Mucosa of descending colon (tissue), 3 donors: ENCODE results near the gene FAM72A. TPM values are rescaled to one million over a fixed set of nuclear protein-coding genes. Genes with fewer than 3 reads are reported as not detected.

Experiments
- ATAC-seq: fragments of 200-7000 bp; cut with Tn5 transposase; one replicate; pipeline ENCODE4 v1.9.1; 2020; ENCODE audit warnings: mild to moderate bottlenecking, moderate library complexity
- DNase-seq, 3 donors: peaks; one replicate each; pipeline ENCODE4 v3.0.0-alpha.2; 2020
- H3K36me3 ChIP-seq: fragments of 200-600 bp; one replicate; pipeline ENCODE4 v1.8.0; 2021; ENCODE audit warnings: low read depth, mild to moderate bottlenecking
- H3K4me1 ChIP-seq: fragments of 200-600 bp; one replicate; pipeline ENCODE4 v1.8.0; 2021; ENCODE audit warnings: low read depth, mild to moderate bottlenecking
- H3K4me3 ChIP-seq: fragments of 200-600 bp; one replicate; pipeline ENCODE4 v1.8.0; 2021; ENCODE audit warnings: mild to moderate bottlenecking
- H3K9me3 ChIP-seq: fragments of 200-600 bp; one replicate; pipeline ENCODE4 v1.8.0; 2021; ENCODE audit warnings: mild to moderate bottlenecking
- intact Hi-C, 2 donors: fragments of 100-400 bp; cut with DNase I in 1 of 2; cut with micrococcal nuclease in 1 of 2; formaldehyde crosslinking; loops; one replicate each; pipeline versions ENCODE4 v1.11.0 to v1.11.1; 2022; cut with DNase I, micrococcal nuclease
- total RNA-seq, 3 donors: library from RNA; stranded (reverse); fragmentation: NEBNext Ultra II Directional in 2 of 3; extraction: Animal tissue kit (Norgen Biotek cat#: 25700) in 2 of 3; gene quantifications; one replicate each; pipeline versions ENCODE4 v1.2.1 to v1.2.4, GENCODE V29; 2021 to 2023
- TF ChIP-seq, protein P1 (sequence below): fragments of 200-600 bp; IDR thresholded peaks from one replicate; pipeline ENCODE4 v1.8.0; 2022; ENCODE audit warnings: antibody characterized with exemption, mild to moderate bottlenecking
- donor health status: DM: no; HTN: no; CAD: no; lungs with moderate emphysema.
- donor health status: DM: no; HTN: no; CAD: no.
- donor health status: DM: no; HTN: yes; CAD: no.

FAM72A gene
- total RNA-seq, 3 donors from 2014 or later = 0.84 to 3.1 (median 2.5) TPM

DNA sequence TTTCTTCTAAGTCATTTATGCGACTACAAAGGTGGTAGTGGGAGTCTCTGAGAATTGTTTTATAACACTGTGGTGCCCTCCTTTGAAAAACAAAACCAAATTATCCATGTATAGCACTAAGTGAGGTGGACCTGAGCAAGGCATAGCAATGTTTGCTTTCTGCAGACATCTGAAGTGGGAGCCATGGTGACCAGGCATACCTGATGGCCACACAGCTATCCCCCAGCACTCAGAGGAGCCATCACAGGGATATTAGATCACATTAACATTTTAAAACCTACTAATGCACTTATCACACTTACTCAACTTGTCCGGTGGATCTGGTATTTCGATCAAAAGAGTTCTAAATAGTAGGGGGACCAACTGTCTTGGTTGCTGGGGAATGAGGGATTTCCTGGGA lies 60.6 kb downstream of the FAM72A start:
- TF ChIP-seq, protein P1, sequence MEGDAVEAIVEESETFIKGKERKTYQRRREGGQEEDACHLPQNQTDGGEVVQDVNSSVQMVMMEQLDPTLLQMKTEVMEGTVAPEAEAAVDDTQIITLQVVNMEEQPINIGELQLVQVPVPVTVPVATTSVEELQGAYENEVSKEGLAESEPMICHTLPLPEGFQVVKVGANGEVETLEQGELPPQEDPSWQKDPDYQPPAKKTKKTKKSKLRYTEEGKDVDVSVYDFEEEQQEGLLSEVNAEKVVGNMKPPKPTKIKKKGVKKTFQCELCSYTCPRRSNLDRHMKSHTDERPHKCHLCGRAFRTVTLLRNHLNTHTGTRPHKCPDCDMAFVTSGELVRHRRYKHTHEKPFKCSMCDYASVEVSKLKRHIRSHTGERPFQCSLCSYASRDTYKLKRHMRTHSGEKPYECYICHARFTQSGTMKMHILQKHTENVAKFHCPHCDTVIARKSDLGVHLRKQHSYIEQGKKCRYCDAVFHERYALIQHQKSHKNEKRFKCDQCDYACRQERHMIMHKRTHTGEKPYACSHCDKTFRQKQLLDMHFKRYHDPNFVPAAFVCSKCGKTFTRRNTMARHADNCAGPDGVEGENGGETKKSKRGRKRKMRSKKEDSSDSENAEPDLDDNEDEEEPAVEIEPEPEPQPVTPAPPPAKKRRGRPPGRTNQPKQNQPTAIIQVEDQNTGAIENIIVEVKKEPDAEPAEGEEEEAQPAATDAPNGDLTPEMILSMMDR = no peak
- Histone ChIP-seq H3K4me1 (no peaks in the 10 kb centered on the region), H3K9me3 (no peaks in the 10 kb centered on the region), H3K4me3 (no peak overlapping the region), H3K36me3 (no peaks in the 10 kb centered on the region)
- intact Hi-C loops = no loop called here
- ATAC-seq (no peak), DNase-seq (no peak)

GRCh38 chr1:206136241-206136640 lies 66.4 kb downstream of the FAM72A start:
- TF ChIP-seq, protein P1 = no peak
- no peak overlapping the region for H3K4me3 ChIP-seq
- H3K4me1 ChIP-seq = peaks cover 15% of the 10 kb centered on the region
- ATAC-seq = no peak
- H3K36me3 ChIP-seq = no peaks in the 10 kb centered on the region
- intact Hi-C loops = no loop called here
- no peaks in the 10 kb centered on the region for H3K9me3 ChIP-seq
- DNase-seq = no peak

Other genes with a start within 250 kb of the FAM72A start
- 1 to 10 TPM in 1 of 3 donors, under 1 TPM in 2; 0.69 to 1.3 (median 0.76) TPM for gene RAB7B, start 199.4 kb downstream of the FAM72A start, total RNA-seq
- 10 to 100 TPM in 2 of 3 donors, 1 to 10 TPM in 1; 6.5 to 26.1 (median 17.7) TPM for gene CTSE, start 178.9 kb downstream of the FAM72A start, total RNA-seq
- 1 to 10 TPM in 2 of 3 donors, under 1 TPM in 1; 0.38 to 4.8 (median 3.9) TPM for gene RHEX, start 149.7 kb downstream of the FAM72A start, total RNA-seq
- gene AVPR1B, start 85.5 kb downstream of the FAM72A start, total RNA-seq = 1 to 10 TPM in 1 of 3 donors, under 1 TPM in 2; 0.72 to 1.9 (median 0.89) TPM
- gene SRGAP2, start 702 bp upstream of the FAM72A start, total RNA-seq = 10 to 100 TPM; 14.7 to 39.8 (median 16.8) TPM